LNCaP clone FGC (cell line): ENCODE results near the gene GRIK4.

Source experiments
- DNase-seq: peaks from one replicate; pipeline ENCODE4 v3.0.0-alpha.2; 2011; ENCODE audit warnings: low read depth
- H3K4me3 ChIP-seq: 2 replicates; pipeline ENCODE4 v1.5.1; 2011; ENCODE audit warnings: mild to moderate bottlenecking, low read depth, low read length, control low read depth
- TF ChIP-seq, protein P1 (sequence below): IDR thresholded peaks from 2 replicates; pipeline ENCODE4 v1.5.1; 2012; ENCODE audit warnings: mild to moderate bottlenecking; ENCODE audit not compliant: control insufficient read depth, insufficient read depth; ENCODE audit errors: extremely low read depth

Gene GRIK4

DNA sequence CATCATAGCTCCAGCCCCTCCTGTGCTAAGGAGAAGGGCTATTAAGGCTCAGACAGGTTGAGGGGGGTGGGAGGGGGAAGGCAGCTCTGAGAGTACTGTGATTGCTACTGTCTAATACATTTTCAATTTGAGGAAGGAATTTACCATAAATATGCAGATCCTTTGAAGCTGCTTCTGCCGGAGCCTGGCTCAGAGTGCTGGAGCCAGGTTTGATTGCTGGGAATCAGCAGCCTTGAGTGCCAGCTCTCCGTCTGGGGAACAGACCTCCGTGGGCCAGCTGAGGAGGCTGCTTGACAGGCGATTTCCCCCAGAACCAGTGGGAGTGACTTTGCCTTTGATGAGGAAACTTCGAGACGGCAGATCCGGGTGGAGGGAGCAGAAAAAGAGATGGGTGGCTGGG lies 370.6 kb downstream of the GRIK4 start:
- DNase-seq: no peak
- no peak overlapping the region for H3K4me3 ChIP-seq
- TF ChIP-seq, protein P1, sequence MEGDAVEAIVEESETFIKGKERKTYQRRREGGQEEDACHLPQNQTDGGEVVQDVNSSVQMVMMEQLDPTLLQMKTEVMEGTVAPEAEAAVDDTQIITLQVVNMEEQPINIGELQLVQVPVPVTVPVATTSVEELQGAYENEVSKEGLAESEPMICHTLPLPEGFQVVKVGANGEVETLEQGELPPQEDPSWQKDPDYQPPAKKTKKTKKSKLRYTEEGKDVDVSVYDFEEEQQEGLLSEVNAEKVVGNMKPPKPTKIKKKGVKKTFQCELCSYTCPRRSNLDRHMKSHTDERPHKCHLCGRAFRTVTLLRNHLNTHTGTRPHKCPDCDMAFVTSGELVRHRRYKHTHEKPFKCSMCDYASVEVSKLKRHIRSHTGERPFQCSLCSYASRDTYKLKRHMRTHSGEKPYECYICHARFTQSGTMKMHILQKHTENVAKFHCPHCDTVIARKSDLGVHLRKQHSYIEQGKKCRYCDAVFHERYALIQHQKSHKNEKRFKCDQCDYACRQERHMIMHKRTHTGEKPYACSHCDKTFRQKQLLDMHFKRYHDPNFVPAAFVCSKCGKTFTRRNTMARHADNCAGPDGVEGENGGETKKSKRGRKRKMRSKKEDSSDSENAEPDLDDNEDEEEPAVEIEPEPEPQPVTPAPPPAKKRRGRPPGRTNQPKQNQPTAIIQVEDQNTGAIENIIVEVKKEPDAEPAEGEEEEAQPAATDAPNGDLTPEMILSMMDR: no peak

DNA sequence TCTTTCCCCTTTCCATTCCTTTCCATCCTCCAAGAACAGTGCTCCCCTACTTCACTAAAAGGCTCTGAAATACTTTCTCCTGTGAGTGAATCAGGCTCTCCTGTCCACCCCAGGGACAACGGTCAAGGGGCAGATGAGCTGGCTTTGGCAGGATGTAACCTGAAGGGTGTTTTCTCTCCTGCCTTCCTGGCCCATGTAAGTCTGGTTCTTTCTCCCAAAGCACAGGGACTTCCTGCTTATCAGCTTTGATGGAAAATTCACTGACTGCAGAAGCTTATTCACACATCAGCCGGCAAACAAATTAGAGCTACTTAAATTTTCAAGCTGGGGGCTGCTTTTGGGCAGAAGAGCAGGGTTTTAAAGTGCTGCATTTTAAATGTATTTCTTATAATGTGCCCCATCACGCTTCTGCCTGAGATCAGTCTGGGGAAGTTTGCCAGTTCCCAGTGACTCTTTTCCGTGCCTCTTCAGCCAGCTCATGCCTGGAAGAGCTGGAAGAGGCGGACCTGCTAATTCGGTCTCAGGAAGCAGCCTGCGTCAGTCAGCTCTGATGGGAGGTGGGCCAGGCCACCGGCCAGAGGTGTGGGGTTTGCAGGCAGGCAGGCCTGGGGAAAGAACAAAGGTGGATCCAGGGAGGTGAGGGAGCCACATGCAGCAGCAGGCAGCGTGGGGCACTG lies 372.0 kb downstream of the GRIK4 start:
- TF ChIP-seq, protein P1: no peak
- H3K4me3 ChIP-seq: no peak overlapping the region
- no peak for DNase-seq

DNA sequence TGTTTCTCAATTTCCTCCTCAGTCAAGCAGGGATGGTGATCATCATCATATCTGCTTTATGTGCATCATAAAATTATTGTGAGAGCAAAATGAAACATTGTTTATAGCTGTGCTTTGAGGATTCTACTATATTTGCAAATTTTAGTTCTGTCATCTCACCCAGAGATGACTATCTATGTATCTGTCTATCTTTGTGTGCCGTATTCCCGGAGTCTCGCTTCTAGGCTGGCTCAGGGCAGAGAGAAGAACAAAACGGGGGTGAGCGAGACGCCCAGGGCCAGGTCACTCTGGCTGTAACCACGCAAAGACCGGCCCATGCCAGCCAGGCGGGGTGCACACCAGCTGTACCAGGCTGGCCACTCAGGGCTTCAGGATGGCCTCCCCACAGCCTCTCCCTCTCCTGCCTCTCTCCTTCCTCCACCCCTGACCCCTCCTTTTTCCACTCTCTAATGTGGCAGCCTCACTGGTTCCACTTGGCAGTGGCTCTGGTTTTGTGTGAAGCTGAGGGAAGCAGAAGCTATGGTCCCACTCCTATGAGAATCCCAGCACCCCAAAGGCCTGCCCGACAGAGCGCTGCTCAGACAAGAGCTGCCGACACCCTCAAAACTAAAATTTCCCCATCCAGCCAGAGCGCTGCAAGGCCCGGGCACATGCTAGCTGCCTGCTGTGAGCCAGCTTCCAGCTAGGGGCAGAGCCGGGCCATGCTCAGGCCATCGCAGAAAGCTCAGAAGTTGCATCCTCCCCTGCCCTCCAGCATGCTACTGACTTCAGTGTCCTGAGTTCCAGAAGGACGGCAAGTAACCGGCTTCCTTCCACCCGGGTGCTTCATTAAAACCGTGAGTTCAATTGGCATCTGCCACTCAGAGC lies 372.8 kb downstream of the GRIK4 start:
- TF ChIP-seq, protein P1: no peak

DNA sequence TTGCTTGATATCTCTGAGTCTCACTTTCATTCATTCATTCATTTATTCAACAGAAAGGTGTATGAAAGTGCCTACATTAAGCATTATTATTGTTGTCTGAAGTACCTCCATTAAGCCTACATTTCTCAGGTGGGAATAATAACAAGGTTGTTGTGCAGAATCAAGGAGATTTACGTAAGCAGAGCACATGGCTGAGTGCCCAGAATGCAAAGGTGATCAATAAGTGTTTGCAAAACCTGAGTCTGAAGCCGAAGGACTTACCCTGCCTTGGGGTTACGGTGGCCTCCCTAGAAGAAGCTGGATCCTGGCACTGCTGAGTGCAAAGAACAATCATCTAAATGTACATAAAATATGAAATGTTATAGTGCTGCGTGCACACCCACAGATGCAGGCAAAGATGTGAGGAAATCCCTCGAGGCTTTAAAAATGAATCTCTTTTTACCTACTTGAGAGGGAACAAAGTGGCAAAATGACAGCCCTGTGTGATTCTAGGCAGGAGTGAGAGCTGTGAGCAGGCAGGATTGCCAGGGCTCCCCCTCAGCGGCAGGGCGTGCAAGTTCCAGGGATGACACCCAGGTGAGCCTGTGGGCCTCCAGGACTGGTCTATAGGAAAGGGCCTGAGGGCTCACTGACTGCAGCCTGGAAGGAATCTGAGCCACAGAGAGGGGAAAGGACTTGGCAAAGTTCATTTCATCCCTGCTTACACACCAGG lies 379.2 kb downstream of the GRIK4 start:
- DNase-seq: no peak
- TF ChIP-seq, protein P1: no peak
- no peak overlapping the region for H3K4me3 ChIP-seq

More for the DNA sequence above, 372.8 kb downstream of the GRIK4 start:
- no peak overlapping the region for H3K4me3 ChIP-seq
- no peak for DNase-seq

DNA sequence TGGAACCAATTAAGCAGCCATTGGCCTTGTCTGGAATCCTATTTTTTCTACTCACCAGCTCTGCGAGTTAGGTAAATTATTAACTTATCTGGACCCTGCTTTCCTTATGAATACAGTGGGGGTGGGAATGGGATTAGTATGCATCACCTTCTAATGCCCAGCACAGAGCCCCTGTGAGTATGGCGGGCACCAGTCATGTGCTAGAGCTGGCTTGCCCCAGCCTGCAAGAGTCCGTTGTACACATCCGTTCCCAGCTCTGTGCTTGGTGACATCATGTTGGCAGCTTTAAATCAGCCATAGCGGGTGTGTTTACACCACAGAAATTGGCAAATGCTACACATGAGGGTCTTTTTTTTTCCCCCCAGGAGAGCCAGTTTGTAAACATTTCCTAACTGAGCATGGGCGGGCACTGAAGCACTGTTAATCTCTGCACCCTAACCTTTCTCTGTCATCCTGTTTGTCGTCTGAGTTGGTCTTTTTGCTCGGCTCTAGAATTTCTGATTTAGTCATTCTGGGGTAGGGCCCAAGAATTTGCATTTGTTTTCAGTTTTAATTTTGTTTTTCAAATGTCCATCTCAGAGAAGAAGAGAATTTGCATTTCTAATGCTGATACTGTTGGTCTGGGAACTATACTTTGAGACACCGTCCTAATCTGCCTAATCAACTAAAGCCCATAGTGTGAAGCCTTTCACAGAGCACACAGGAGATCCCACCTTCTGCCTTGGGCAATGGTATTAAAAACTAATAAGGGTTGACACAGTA lies 382.1 kb downstream of the GRIK4 start:
- no peak for DNase-seq
- TF ChIP-seq, protein P1: no peak

DNA sequence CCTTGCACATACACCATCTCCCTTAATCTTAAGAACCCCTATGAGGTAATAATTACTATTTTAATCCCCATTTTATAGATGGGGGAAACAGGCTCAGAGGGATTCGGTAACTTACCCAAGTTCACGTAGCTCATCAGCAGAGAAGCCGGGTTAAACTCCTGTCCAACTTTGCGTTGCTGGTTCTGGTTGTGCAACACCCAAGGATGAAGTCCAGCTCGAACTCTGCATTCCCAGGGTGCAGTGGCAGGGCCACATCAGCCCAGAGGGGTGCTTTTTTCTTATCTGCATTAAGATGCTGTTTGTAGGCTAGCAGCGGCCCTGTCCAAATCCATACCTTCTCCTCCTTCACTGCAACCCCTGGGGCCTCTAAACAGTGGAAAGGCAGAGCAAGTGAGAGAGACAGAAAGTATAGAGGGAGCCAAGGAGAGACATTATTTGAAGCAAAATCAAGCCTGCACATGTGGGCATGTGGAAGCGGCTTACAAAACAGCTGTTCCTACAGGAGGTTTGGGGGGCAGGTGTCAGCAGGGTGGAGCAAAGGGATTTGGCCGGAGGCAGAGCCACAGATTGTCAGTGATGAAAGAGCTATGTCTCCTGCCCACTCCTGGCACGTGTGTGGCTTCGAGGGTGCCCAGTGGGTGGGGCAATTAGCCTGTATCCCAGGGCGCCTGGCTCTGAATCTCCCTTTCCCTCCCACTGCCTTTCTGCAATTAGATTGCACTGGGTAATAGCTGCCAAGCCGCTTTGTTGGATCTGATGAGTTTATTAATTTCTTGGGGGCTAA lies 382.8 kb downstream of the GRIK4 start:
- H3K4me3 ChIP-seq: no peak overlapping the region
- TF ChIP-seq, protein P1: no peak
- DNase-seq: no peak

More for the DNA sequence above, 382.1 kb downstream of the GRIK4 start:
- no peak overlapping the region for H3K4me3 ChIP-seq
